Measurements from ENCODE around the gene LRRIQ1. TPM values are rescaled to one million over a fixed set of nuclear protein-coding genes. Genes with fewer than 3 reads are reported as not detected.

The LRRIQ1 gene
- total RNA-seq, 2 donors from 2014 or later, result 0.05 TPM; not detected in 1

DNA sequence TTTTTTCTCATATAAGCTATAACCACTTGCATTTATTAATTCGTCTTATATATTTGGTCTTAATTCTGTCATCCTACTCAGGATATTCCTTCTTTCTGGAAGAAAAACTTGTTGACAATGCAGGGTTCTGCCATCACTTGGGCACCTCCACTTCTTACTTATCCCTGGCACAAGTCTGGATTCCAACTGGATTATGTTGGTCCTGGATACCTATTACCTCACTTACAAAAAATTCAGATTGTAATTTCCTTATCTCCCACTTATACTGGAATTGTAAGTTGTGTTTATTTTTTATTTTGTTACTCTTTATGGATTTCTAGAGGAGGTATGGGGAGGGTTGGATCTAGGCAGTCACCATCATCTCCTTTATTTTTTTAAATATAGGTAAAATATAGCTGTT lies 36.7 kb downstream of the LRRIQ1 start:
- Histone ChIP-seq H3K9me3 (no peaks in the 10 kb centered on the region), H3K4me1 (no peaks in the 10 kb centered on the region), H3K27ac (no peak overlapping the region), H3K4me3 (no peak overlapping the region), H3K9ac (ENCODE audit: low read depth in 2 of 2, low read length in 2 of 2) (no peak overlapping the region), H3K27me3 (no peaks in the 10 kb centered on the region), H3K36me3 (no peaks in the 10 kb centered on the region)
- intact Hi-C loops (cut with DNase I), result loop anchor here (10.0 kb wide), 1 partner anchor 372 kb away; no protein-coding TSS in a partner anchor
- TF ChIP-seq, protein P1, sequence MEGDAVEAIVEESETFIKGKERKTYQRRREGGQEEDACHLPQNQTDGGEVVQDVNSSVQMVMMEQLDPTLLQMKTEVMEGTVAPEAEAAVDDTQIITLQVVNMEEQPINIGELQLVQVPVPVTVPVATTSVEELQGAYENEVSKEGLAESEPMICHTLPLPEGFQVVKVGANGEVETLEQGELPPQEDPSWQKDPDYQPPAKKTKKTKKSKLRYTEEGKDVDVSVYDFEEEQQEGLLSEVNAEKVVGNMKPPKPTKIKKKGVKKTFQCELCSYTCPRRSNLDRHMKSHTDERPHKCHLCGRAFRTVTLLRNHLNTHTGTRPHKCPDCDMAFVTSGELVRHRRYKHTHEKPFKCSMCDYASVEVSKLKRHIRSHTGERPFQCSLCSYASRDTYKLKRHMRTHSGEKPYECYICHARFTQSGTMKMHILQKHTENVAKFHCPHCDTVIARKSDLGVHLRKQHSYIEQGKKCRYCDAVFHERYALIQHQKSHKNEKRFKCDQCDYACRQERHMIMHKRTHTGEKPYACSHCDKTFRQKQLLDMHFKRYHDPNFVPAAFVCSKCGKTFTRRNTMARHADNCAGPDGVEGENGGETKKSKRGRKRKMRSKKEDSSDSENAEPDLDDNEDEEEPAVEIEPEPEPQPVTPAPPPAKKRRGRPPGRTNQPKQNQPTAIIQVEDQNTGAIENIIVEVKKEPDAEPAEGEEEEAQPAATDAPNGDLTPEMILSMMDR (IDR thresholded peaks at IDR 0.05), result no peak
- no peak for DNase-seq

DNA sequence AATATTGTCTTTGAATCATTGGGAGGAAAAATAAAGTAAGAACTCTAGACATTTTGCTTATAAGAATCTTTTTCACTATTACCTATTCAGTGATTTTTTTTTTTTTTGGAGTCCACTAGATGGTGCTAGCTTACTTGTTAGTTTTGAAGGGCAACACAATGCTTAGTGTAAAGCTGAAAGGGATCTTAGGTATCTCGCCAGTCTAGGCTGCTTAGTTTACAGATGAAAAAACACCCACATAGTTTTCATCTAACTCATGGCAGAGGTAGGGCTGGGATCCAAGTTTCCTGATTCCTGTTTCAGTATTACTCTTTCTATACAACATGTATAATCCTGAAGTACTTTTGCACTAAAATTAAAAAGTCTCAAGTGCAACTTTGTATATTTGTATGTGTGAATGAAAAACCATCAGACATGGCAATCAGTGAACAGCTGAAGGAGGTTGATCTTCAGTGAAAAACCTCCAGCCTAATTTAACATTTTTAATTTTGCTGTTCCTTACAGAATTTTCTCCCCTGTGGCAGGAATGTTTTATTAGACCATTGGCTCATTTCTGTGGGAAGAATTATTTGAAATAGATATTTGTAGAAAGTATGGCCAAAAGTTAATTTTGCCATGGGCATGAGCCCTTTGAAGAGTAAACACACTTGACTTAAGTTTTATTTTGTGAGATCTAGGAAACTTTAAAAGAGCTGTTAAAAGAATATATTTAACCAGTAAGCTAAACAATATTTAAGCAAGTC lies 40.7 kb downstream of the LRRIQ1 start:
- Histone ChIP-seq H3K36me3 (no peaks in the 10 kb centered on the region), H3K9ac (ENCODE audit: low read depth in 2 of 2, low read length in 2 of 2) (no peak overlapping the region), H3K27ac (no peak overlapping the region), H3K27me3 (no peaks in the 10 kb centered on the region), H3K4me3 (no peak overlapping the region), H3K9me3 (no peaks in the 10 kb centered on the region), H3K4me1 (no peaks in the 10 kb centered on the region)
- DNase-seq, result no peak
- TF ChIP-seq, protein P1 (IDR thresholded peaks at IDR 0.05), result no peak
- intact Hi-C loops (cut with DNase I), result loop anchor here (10.0 kb wide), 1 partner anchor 368 kb away; no protein-coding TSS in a partner anchor

DNA sequence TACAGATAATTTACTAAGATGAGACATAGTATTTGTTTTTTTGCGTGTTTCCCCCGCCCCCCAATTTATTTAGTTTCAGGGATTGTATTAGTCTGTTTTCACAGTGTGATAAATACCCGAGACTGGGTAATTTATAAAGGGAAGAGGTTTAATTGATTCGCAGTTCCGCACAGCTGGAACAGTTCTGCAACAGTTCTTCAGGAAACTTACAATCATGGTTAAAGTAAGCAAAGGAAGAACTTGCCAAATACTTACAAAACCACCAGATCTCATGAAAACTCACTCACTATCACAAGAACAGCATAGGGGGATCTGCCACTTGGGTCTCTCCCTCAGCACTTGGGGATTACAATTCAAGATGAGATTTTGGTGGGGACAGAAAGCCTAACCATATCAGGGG lies 48.9 kb downstream of the LRRIQ1 start:
- no peak for DNase-seq
- intact Hi-C loops (cut with DNase I), result no loop called here

DNA sequence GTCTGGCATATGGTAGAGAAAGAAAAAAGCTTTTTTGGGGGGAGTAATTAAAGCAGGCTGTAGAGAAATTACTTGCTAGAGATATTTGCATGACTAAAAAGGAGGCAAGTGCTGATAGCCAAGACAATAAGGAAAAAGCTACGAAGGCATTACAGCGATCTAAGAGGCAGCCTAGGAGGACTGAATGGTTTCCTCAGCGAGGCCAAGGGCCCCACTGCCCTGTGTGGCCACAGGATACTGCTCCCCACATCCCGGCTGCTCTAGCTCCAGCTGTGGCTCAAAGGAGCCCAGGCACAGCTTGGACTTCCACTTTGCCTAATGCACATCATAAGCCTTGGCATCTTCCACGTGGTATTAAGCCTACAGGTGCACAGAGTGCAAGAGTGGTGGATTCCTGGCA lies 53.6 kb downstream of the LRRIQ1 start:
- DNase-seq, result no peak
- no peak overlapping the region for H3K27ac ChIP-seq
- intact Hi-C loops (cut with DNase I), result no loop called here
- no peaks in the 10 kb centered on the region for H3K36me3 ChIP-seq
- no peak overlapping the region for H3K9ac ChIP-seq (ENCODE audit: low read depth in 2 of 2, low read length in 2 of 2)
- H3K27me3 ChIP-seq, result no peaks in the 10 kb centered on the region
- no peak overlapping the region for H3K4me3 ChIP-seq
- TF ChIP-seq, protein P1 (IDR thresholded peaks at IDR 0.05), result no peak
- H3K9me3 ChIP-seq, result no peaks in the 10 kb centered on the region
- no peaks in the 10 kb centered on the region for H3K4me1 ChIP-seq

More for the DNA sequence above, 48.9 kb downstream of the LRRIQ1 start:
- H3K27ac ChIP-seq, result no peak overlapping the region
- no peaks in the 10 kb centered on the region for H3K9me3 ChIP-seq
- H3K4me1 ChIP-seq, result no peaks in the 10 kb centered on the region
- TF ChIP-seq, protein P1 (IDR thresholded peaks at IDR 0.05), result no peak
- H3K4me3 ChIP-seq, result no peak overlapping the region
- H3K9ac ChIP-seq (ENCODE audit: low read depth in 2 of 2, low read length in 2 of 2), result no peak overlapping the region
- no peaks in the 10 kb centered on the region for H3K36me3 ChIP-seq
- H3K27me3 ChIP-seq, result no peaks in the 10 kb centered on the region

DNA sequence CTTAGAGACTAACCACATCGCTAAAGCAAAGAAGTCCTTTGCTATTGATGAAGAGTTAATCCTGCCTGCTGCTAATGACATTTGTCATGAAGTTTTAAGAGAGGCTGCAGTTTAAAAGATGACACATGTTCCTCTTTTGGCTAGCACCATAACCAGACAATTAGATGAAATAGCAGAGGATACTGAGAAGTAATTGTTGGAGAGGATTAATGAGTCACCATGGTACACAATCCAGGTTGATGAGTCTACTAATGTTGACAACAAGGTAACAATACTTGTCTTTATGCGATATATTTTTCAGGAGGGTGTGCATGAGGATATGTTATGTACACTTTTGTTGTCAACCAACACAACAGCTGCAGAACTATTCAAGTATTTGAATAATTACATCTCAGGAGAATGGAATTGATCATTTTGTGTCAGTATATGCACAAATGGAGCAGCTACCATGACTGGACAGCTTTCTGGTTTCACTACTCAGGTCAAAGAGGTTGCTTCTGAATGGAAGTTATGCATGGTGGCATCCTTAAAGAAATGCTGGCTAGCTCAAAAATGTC lies 56.7 kb downstream of the LRRIQ1 start:
- Histone ChIP-seq H3K9me3 (no peaks in the 10 kb centered on the region), H3K9ac (ENCODE audit: low read depth in 2 of 2, low read length in 2 of 2) (no peak overlapping the region), H3K36me3 (no peaks in the 10 kb centered on the region), H3K27ac (no peak overlapping the region), H3K4me1 (no peaks in the 10 kb centered on the region), H3K27me3 (no peaks in the 10 kb centered on the region), H3K4me3 (no peak overlapping the region)
- intact Hi-C loops (cut with DNase I), result no loop called here
- TF ChIP-seq, protein P1 (IDR thresholded peaks at IDR 0.05), result no peak
- no peak for DNase-seq

Data from colonic mucosa (tissue), 4 donors.